ENCODE data around the gene SLC35F3. TPM values are rescaled to one million over a fixed set of nuclear protein-coding genes. Genes with fewer than 3 reads are reported as not detected.

SLC35F3 gene
- total RNA-seq, 2 donors from 2014 or later: 14.4 to 14.8 TPM

- TF ChIP-seq, protein P1, sequence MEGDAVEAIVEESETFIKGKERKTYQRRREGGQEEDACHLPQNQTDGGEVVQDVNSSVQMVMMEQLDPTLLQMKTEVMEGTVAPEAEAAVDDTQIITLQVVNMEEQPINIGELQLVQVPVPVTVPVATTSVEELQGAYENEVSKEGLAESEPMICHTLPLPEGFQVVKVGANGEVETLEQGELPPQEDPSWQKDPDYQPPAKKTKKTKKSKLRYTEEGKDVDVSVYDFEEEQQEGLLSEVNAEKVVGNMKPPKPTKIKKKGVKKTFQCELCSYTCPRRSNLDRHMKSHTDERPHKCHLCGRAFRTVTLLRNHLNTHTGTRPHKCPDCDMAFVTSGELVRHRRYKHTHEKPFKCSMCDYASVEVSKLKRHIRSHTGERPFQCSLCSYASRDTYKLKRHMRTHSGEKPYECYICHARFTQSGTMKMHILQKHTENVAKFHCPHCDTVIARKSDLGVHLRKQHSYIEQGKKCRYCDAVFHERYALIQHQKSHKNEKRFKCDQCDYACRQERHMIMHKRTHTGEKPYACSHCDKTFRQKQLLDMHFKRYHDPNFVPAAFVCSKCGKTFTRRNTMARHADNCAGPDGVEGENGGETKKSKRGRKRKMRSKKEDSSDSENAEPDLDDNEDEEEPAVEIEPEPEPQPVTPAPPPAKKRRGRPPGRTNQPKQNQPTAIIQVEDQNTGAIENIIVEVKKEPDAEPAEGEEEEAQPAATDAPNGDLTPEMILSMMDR (conservative IDR thresholded peaks at IDR 0.05): no peak
- DNase-seq: no peak
- Histone ChIP-seq H3K9me3 (ENCODE audit: control insufficient read depth, low read length) (no peaks in the 10 kb centered on the region), H3K36me3 (ENCODE audit: control insufficient read depth, insufficient read depth, low read length) (no peaks in the 10 kb centered on the region), H3K4me1 (ENCODE audit: control insufficient read depth, insufficient read depth, low read length) (no peaks in the 10 kb centered on the region), H3K27me3 (ENCODE audit: control insufficient read depth, insufficient read depth, low read length, poor library complexity, severe bottlenecking) (no peaks in the 10 kb centered on the region), H3K27ac (ENCODE audit: low read depth, low read length) (no peak overlapping the region), H3K9ac (ENCODE audit: extremely low read depth, low read length, poor library complexity, severe bottlenecking) (no peak overlapping the region), H3K4me3 (ENCODE audit: low read length) (no peak overlapping the region)
- no peaks in the 10 kb centered on the region for H3K9me3 Mint-ChIP-seq
- H3K27me3 Mint-ChIP-seq (ENCODE audit: insufficient read depth): peaks cover 2% of the 10 kb centered on the region
- H3K4me3 Mint-ChIP-seq: no peak overlapping the region
- no peaks in the 10 kb centered on the region for H3K4me1 Mint-ChIP-seq
- H3K27ac Mint-ChIP-seq: no peak overlapping the region
- WGBS, 2 experiments (ENCODE audit: insufficient coverage in 1 of 2, insufficient read length in 1 of 2): 90% methylated on average over 2 of the region's 2 CpGs; no CpG with 5 or more reads in 1 of the 2 experiments
- no peaks in the 10 kb centered on the region for H3K36me3 Mint-ChIP-seq (ENCODE audit: low read depth)
These were observed 117.8 kb downstream of the SLC35F3 start for GRCh38 chr1:234022302-234022701.

DNA sequence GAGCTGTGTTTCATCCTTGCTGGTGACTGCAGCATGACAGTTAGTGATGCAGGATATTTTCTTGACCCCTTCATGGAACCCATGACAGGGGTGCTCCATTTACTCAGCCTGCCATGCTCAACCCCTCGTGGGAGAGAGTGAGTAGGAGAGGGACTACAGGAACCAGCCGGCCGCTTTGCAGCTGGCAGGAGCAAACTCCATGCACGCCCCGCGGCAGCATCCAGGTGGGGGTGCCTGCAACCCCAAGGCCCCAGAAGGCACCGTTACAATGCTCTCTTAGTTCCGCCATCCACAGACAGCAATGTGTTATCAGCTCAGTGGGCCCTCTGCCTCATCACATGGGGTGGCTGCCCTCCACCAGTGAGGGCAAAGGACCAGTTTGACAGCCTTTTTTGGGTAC lies 135.1 kb downstream of the SLC35F3 start:
- peaks cover 9% of the 10 kb centered on the region for H3K9me3 ChIP-seq (ENCODE audit: control insufficient read depth, low read length)
- H3K36me3 Mint-ChIP-seq (ENCODE audit: low read depth): peaks cover 3% of the 10 kb centered on the region
- H3K27me3 Mint-ChIP-seq (ENCODE audit: insufficient read depth): peaks cover 2% of the 10 kb centered on the region
- peaks cover 9% of the 10 kb centered on the region for H3K9me3 Mint-ChIP-seq
- no peaks in the 10 kb centered on the region for H3K4me1 Mint-ChIP-seq
- TF ChIP-seq, protein P1 (conservative IDR thresholded peaks at IDR 0.05): no peak
- H3K4me1 ChIP-seq (ENCODE audit: control insufficient read depth, insufficient read depth, low read length): no peaks in the 10 kb centered on the region
- DNase-seq: no peak
- no peak overlapping the region for H3K4me3 Mint-ChIP-seq
- H3K27ac ChIP-seq (ENCODE audit: low read depth, low read length): no peak overlapping the region
- no peak overlapping the region for H3K4me3 ChIP-seq (ENCODE audit: low read length)
- H3K9ac ChIP-seq (ENCODE audit: extremely low read depth, low read length, poor library complexity, severe bottlenecking): no peak overlapping the region
- H3K27ac Mint-ChIP-seq: no peak overlapping the region
- 93% methylated on average over 6 to 8 of the region's 8 CpGs for WGBS, 2 experiments (ENCODE audit: insufficient coverage in 1 of 2, insufficient read length in 1 of 2)
- no peaks in the 10 kb centered on the region for H3K27me3 ChIP-seq (ENCODE audit: control insufficient read depth, insufficient read depth, low read length, poor library complexity, severe bottlenecking)
- H3K36me3 ChIP-seq (ENCODE audit: control insufficient read depth, insufficient read depth, low read length): no peaks in the 10 kb centered on the region

GRCh38 chr1:234040446-234041317 lies 136.2 kb downstream of the SLC35F3 start:
- Histone ChIP-seq H3K27me3 (ENCODE audit: control insufficient read depth, insufficient read depth, low read length, poor library complexity, severe bottlenecking) (no peaks in the 10 kb centered on the region), H3K9ac (ENCODE audit: extremely low read depth, low read length, poor library complexity, severe bottlenecking) (no peak overlapping the region), H3K4me1 (ENCODE audit: control insufficient read depth, insufficient read depth, low read length) (no peaks in the 10 kb centered on the region), H3K4me3 (ENCODE audit: low read length) (no peak overlapping the region), H3K27ac (ENCODE audit: low read depth, low read length) (no peak overlapping the region), H3K9me3 (ENCODE audit: control insufficient read depth, low read length) (peaks cover 10% of the 10 kb centered on the region), H3K36me3 (ENCODE audit: control insufficient read depth, insufficient read depth, low read length) (no peaks in the 10 kb centered on the region)
- 89 to 93% methylated on average over 6 to 9 of the region's 9 CpGs for WGBS, 2 experiments (ENCODE audit: insufficient coverage in 1 of 2, insufficient read length in 1 of 2)
- no peaks in the 10 kb centered on the region for H3K4me1 Mint-ChIP-seq
- TF ChIP-seq, protein P1 (conservative IDR thresholded peaks at IDR 0.05): no peak
- H3K4me3 Mint-ChIP-seq: no peak overlapping the region
- no peak for DNase-seq
- H3K27ac Mint-ChIP-seq: no peak overlapping the region
- peaks cover 11% of the 10 kb centered on the region for H3K9me3 Mint-ChIP-seq
- peaks cover 2% of the 10 kb centered on the region for H3K27me3 Mint-ChIP-seq (ENCODE audit: insufficient read depth)
- peaks cover 3% of the 10 kb centered on the region for H3K36me3 Mint-ChIP-seq (ENCODE audit: low read depth)
